ENCODE results near the gene PLCH1. TPM values are rescaled to one million over a fixed set of nuclear protein-coding genes. Genes with fewer than 3 reads are reported as not detected.

Gene PLCH1
- total RNA-seq, 1 donor from 2014 or later, result 1.1 TPM

DNA sequence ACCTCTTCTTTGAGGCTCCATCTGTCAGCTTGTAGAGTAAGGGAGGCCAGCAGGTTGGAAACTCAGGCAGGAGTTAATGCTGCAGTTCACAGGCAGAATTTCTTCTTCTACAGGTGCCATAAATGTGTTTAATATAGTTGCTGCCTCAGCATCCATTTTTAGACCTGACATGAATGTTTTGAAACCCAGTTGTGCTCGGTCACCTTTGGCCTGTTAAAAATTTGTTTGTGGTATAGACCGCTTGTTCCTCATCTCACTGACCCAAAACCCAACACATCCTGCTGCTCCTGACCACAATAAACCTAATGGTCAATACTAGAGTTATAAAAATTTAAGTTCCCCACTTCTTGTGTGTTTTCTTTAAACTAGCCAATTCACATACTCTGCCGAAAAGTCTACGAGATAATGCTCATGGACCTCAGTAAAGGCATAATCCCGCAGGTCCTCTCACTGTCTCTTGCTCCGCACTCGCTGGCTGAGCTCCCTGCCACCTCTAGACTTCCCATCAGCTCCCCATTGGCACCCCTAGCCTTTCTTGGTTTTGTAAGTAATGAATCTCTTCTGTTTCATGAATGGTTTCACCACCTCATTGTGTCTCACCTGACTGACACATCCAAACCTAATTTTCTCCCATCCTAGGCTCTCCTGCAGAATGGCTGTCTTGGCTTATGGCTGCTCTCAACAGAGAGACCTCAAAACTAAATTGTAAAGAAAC, 312.9 kb downstream of the PLCH1 start:
- no peak overlapping the region for H3K4me3 Mint-ChIP-seq (ENCODE audit: unreplicated experiment)
- H3K27ac Mint-ChIP-seq (ENCODE audit: unreplicated experiment), result no peak overlapping the region
- H3K9me3 Mint-ChIP-seq (ENCODE audit: unreplicated experiment), result peaks cover 1% of the 10 kb centered on the region
- no peaks in the 10 kb centered on the region for H3K4me1 Mint-ChIP-seq (ENCODE audit: low read depth, unreplicated experiment)
- TF ChIP-seq, protein P1, sequence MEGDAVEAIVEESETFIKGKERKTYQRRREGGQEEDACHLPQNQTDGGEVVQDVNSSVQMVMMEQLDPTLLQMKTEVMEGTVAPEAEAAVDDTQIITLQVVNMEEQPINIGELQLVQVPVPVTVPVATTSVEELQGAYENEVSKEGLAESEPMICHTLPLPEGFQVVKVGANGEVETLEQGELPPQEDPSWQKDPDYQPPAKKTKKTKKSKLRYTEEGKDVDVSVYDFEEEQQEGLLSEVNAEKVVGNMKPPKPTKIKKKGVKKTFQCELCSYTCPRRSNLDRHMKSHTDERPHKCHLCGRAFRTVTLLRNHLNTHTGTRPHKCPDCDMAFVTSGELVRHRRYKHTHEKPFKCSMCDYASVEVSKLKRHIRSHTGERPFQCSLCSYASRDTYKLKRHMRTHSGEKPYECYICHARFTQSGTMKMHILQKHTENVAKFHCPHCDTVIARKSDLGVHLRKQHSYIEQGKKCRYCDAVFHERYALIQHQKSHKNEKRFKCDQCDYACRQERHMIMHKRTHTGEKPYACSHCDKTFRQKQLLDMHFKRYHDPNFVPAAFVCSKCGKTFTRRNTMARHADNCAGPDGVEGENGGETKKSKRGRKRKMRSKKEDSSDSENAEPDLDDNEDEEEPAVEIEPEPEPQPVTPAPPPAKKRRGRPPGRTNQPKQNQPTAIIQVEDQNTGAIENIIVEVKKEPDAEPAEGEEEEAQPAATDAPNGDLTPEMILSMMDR (IDR thresholded peaks at IDR 0.05; ENCODE audit: partially characterized antibody, unreplicated experiment), result no peak
- no peaks in the 10 kb centered on the region for H3K27me3 Mint-ChIP-seq (ENCODE audit: unreplicated experiment)
- peaks cover 4% of the 10 kb centered on the region for H3K36me3 Mint-ChIP-seq (ENCODE audit: unreplicated experiment)
- DNase-seq, result no peak

DNA sequence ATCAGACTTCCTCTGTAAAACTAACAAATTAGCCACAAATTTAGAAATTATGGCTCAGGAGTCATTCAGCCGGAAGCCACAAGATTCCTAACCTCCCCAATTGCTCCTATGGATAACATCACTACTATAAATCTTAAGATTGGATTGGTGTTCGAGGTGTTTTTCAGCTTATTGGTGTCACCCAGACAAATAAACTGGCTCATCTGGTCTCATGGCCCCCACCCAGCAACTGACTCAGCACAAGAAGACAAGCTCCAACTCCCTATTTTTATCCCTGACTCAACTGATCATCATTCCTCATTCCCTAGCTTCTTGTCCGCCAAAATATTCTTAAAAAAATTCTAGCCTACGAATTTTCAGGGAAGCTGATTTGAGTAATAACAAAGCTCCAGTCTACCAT, 316.3 kb downstream of the PLCH1 start:
- H3K4me3 Mint-ChIP-seq (ENCODE audit: unreplicated experiment), result no peak overlapping the region
- TF ChIP-seq, protein P1 (IDR thresholded peaks at IDR 0.05; ENCODE audit: partially characterized antibody, unreplicated experiment), result no peak
- DNase-seq, result no peak
- H3K36me3 Mint-ChIP-seq (ENCODE audit: unreplicated experiment), result peaks cover 4% of the 10 kb centered on the region
- H3K27me3 Mint-ChIP-seq (ENCODE audit: unreplicated experiment), result no peaks in the 10 kb centered on the region
- peaks cover 1% of the 10 kb centered on the region for H3K9me3 Mint-ChIP-seq (ENCODE audit: unreplicated experiment)
- no peak overlapping the region for H3K27ac Mint-ChIP-seq (ENCODE audit: unreplicated experiment)
- peaks cover 2% of the 10 kb centered on the region for H3K4me1 Mint-ChIP-seq (ENCODE audit: low read depth, unreplicated experiment)

DNA sequence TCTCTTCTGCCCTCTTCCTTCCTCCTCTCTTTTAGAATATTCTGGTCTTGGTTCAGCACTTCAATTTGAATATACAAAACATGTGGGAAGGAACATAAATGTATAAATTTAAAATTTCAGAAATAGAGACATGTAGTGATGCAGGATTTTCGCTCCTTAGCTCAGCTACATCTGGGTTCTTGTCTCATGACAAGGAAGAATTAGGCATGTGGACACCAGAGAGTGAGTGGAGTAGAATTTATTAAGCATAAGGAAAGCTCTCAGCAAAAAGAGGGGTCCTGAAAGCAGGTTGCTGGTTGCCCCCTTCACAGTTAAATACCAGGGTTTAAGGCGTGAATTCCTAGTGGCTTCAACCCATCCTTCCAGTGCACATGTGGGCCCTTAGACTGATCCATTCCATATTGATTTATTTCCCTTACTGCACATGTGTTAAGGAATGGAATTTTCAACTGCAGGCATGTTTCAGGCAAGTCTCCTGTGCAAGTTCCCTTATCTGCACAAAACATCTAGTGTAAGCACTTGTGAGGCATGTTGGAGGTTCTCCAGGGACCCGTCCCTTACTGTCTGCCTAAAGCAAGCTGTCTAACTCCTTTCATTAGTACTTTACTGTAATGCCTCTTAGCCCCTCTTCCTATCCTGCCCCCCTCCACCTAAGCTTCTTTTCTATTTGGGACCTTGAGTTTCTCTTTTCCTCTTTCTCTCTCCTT, 318.2 kb downstream of the PLCH1 start:
- peaks cover 2% of the 10 kb centered on the region for H3K4me1 Mint-ChIP-seq (ENCODE audit: low read depth, unreplicated experiment)
- H3K36me3 Mint-ChIP-seq (ENCODE audit: unreplicated experiment), result peaks cover 4% of the 10 kb centered on the region
- H3K27ac Mint-ChIP-seq (ENCODE audit: unreplicated experiment), result no peak overlapping the region
- H3K9me3 Mint-ChIP-seq (ENCODE audit: unreplicated experiment), result peaks cover 1% of the 10 kb centered on the region
- no peak for DNase-seq
- TF ChIP-seq, protein P1 (IDR thresholded peaks at IDR 0.05; ENCODE audit: partially characterized antibody, unreplicated experiment), result no peak
- H3K4me3 Mint-ChIP-seq (ENCODE audit: unreplicated experiment), result no peak overlapping the region
- H3K27me3 Mint-ChIP-seq (ENCODE audit: unreplicated experiment), result no peaks in the 10 kb centered on the region

DNA sequence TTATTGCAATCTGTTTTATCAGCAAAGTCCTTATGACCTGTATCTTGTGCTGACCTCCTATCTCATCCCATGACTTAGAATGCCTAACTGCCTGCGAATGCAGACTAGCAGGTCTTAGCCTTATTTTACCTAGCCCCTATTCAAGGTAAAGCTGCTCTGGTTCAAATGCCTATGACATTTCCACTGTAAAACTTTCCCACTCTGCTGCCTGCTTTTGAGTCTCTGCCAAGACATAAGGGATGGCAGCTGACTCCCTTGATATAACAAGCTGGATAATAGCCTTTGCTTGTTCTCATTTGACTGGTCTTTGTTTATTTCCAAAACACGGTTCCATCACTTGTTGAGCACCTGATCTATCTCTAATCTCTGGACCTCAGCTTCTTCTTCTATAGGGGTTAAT, 319.5 kb downstream of the PLCH1 start:
- Mint-ChIP-seq H3K4me1 (ENCODE audit: low read depth, unreplicated experiment) (peaks cover 2% of the 10 kb centered on the region), H3K27me3 (ENCODE audit: unreplicated experiment) (no peaks in the 10 kb centered on the region), H3K4me3 (ENCODE audit: unreplicated experiment) (no peak overlapping the region), H3K9me3 (ENCODE audit: unreplicated experiment) (peaks cover 1% of the 10 kb centered on the region), H3K36me3 (ENCODE audit: unreplicated experiment) (peaks cover 4% of the 10 kb centered on the region), H3K27ac (ENCODE audit: unreplicated experiment) (no peak overlapping the region)
- TF ChIP-seq, protein P1 (IDR thresholded peaks at IDR 0.05; ENCODE audit: partially characterized antibody, unreplicated experiment), result no peak
- DNase-seq, result no peak

DNA sequence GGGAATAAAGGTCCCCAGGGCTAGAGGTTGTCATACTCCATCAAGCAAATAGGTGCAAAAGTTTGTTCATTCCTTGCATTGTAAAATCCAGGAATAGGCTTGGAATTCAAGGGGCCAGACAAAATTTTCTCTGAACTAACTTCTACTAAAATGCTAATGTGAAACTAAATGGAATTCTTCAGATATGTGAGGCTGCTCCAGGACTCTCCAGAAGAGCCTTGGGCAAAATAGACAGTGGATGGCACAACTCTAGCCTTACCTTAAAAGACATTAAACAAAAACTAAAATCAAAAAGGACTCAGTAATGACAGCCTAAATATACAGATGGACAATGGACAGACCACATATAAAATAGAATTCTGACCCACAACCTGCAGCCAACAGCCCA, 320.6 kb downstream of the PLCH1 start:
- Mint-ChIP-seq H3K4me3 (ENCODE audit: unreplicated experiment) (no peak overlapping the region), H3K27ac (ENCODE audit: unreplicated experiment) (no peak overlapping the region), H3K27me3 (ENCODE audit: unreplicated experiment) (no peaks in the 10 kb centered on the region), H3K9me3 (ENCODE audit: unreplicated experiment) (peaks cover 1% of the 10 kb centered on the region), H3K36me3 (ENCODE audit: unreplicated experiment) (peaks cover 4% of the 10 kb centered on the region), H3K4me1 (ENCODE audit: low read depth, unreplicated experiment) (peaks cover 2% of the 10 kb centered on the region)
- DNase-seq, result no peak
- TF ChIP-seq, protein P1 (IDR thresholded peaks at IDR 0.05; ENCODE audit: partially characterized antibody, unreplicated experiment), result no peak
